HEK293 (cell line): Measurements from ENCODE around the gene CCDC92.
"Not testable (repeated sequence)": the region's sequence is repeated elsewhere in the genome, so short reads cannot be mapped to it uniquely, and the experiment has no call there.

Experiments used
- CTCF ChIA-PET: fragments of 350-600 bp; formaldehyde crosslinking; extraction: SDS; loops from one replicate; lab custom pipeline; 2021; ENCODE audit warnings: antibody characterized with exemption; lab: Yijun Ruan, JAX
- POLR2A ChIA-PET: fragments of 300-600 bp; formaldehyde crosslinking; extraction: SDS; loops from one replicate; lab custom pipeline; 2020; ENCODE audit warnings: antibody characterized with exemption, inconsistent platforms; lab: Yijun Ruan, JAX
- H3K27ac ChIP-seq: fragments of 200-500 bp; sonication (Bioruptor generic); 2 replicates; pipeline ENCODE4 v1.5.1; 2014; ENCODE audit warnings: low read depth, low read length, control low read depth, inconsistent platforms; ENCODE audit errors: extremely low read depth
- H3K36me3 ChIP-seq, 2 experiments: fragments of 200-500 bp in 1 of 2; sonication (Bioruptor generic) in 1 of 2; 1 replicate in 1 of 2; 2 replicates in 1 of 2; pipeline ENCODE4 v1.5.1; 2014 to 2017; ENCODE audit warnings: inconsistent platforms in 2 of 2, low read length in 2 of 2; ENCODE audit not compliant: control insufficient read depth in 2 of 2, insufficient read depth in 1 of 2
- H3K4me1 ChIP-seq: fragments of 200-500 bp; sonication (Bioruptor generic); 2 replicates; pipeline ENCODE4 v1.5.1; 2014; ENCODE audit warnings: mild to moderate bottlenecking, low read length, inconsistent platforms; ENCODE audit not compliant: control insufficient read depth, insufficient read depth
- H3K4me3 ChIP-seq: 2 replicates; pipeline ENCODE4 v1.5.1; 2011; ENCODE audit warnings: low read depth, mild to moderate bottlenecking, control low read depth, low read length, moderate library complexity
- H3K9me3 ChIP-seq: fragments of 200-500 bp; sonication (Bioruptor generic); 2 replicates; pipeline ENCODE4 v1.5.1; 2014; ENCODE audit warnings: low read depth, low read length, inconsistent platforms; ENCODE audit not compliant: control insufficient read depth, insufficient read depth
- HOXA7 ChIP-seq: sonication (generic); formaldehyde crosslinking; IDR thresholded peaks from 2 replicates; pipeline ENCODE4 v1.8.1; 2022; ENCODE audit warnings: missing genetic modification reagents, borderline replicate concordance
- MZF1 ChIP-seq: fragments of 450-650 bp; formaldehyde crosslinking; IDR thresholded peaks from 2 replicates; pipeline ENCODE4 v1.5.1; 2017; ENCODE audit warnings: missing biosample characterization, missing genetic modification characterization, borderline replicate concordance
- PATZ1 ChIP-seq: fragments of 450-650 bp; formaldehyde crosslinking; IDR thresholded peaks from 2 replicates; pipeline ENCODE4 v1.5.1; 2016; ENCODE audit warnings: missing biosample characterization, missing genetic modification characterization
- PRDM1 ChIP-seq: fragments of 450-650 bp; formaldehyde crosslinking; IDR thresholded peaks from 2 replicates; pipeline ENCODE4; 2016; ENCODE audit warnings: missing biosample characterization, missing genetic modification characterization
- SP7 ChIP-seq: fragments of 450-650 bp; formaldehyde crosslinking; IDR thresholded peaks from 2 replicates; pipeline ENCODE4 v1.5.1; 2016; ENCODE audit warnings: missing biosample characterization, missing genetic modification characterization
- ZNF121 ChIP-seq: fragments of 450-650 bp; formaldehyde crosslinking; IDR thresholded peaks from 2 replicates; pipeline ENCODE4 v1.5.1; 2016; ENCODE audit warnings: missing biosample characterization, missing genetic modification characterization
- ZNF157 ChIP-seq: fragments of 450-650 bp; formaldehyde crosslinking; IDR thresholded peaks from 2 replicates; pipeline ENCODE4 v1.5.1; 2016; ENCODE audit warnings: missing biosample characterization, missing genetic modification characterization
- ZNF19 ChIP-seq: fragments of 450-650 bp; formaldehyde crosslinking; IDR thresholded peaks from 2 replicates; pipeline ENCODE4; 2016; ENCODE audit warnings: missing biosample characterization, missing genetic modification characterization, low read depth
- ZNF221 ChIP-seq: fragments of 450-650 bp; formaldehyde crosslinking; IDR thresholded peaks from 2 replicates; pipeline ENCODE4 v1.5.1; 2017; ENCODE audit warnings: missing biosample characterization, missing genetic modification characterization, borderline replicate concordance
- ZNF23 ChIP-seq: fragments of 450-650 bp; formaldehyde crosslinking; IDR thresholded peaks from 2 replicates; pipeline ENCODE4 v1.5.1; 2016; ENCODE audit warnings: missing biosample characterization, missing genetic modification characterization, borderline replicate concordance
- ZNF324 ChIP-seq: fragments of 450-650 bp; formaldehyde crosslinking; IDR thresholded peaks from 2 replicates; pipeline ENCODE4 v1.5.1; 2016; ENCODE audit warnings: missing biosample characterization, missing genetic modification characterization
- ZNF335 ChIP-seq: fragments of 450-650 bp; formaldehyde crosslinking; conservative IDR thresholded peaks from 2 replicates; pipeline ENCODE4 v1.5.1; 2016; ENCODE audit warnings: missing biosample characterization, missing genetic modification characterization
- ZNF548 ChIP-seq: fragments of 450-650 bp; formaldehyde crosslinking; IDR thresholded peaks from 2 replicates; pipeline ENCODE4 v1.5.1; 2016; ENCODE audit warnings: missing biosample characterization, missing genetic modification characterization
- ZNF571 ChIP-seq: fragments of 450-650 bp; formaldehyde crosslinking; IDR thresholded peaks from 2 replicates; pipeline ENCODE4 v1.5.0; 2017; ENCODE audit warnings: missing biosample characterization, missing genetic modification characterization
- ZNF626 ChIP-seq: fragments of 450-650 bp; sonication (Bioruptor Pico); formaldehyde crosslinking; IDR thresholded peaks from 2 replicates; pipeline ENCODE4 v1.5.1; 2018; ENCODE audit warnings: missing biosample characterization, missing genetic modification characterization, inconsistent platforms
- ZNF768 ChIP-seq: fragments of 450-650 bp; formaldehyde crosslinking; IDR thresholded peaks from 2 replicates; pipeline ENCODE4 v1.5.1; 2018; ENCODE audit warnings: missing biosample characterization, mild to moderate bottlenecking, missing genetic modification characterization
- ZNF791 ChIP-seq: fragments of 450-650 bp; formaldehyde crosslinking; IDR thresholded peaks from 2 replicates; pipeline ENCODE4 v1.5.1; 2016; ENCODE audit warnings: missing biosample characterization, missing genetic modification characterization
- ZNF830 ChIP-seq: fragments of 450-650 bp; IDR thresholded peaks from 2 replicates; pipeline ENCODE4 v1.5.0; 2018; ENCODE audit warnings: missing biosample characterization, missing genetic modification characterization, low read depth, mild to moderate bottlenecking, moderate library complexity
- ZNF843 ChIP-seq: fragments of 450-650 bp; formaldehyde crosslinking; IDR thresholded peaks from 2 replicates; pipeline ENCODE4 v1.5.1; 2016; ENCODE audit warnings: missing biosample characterization, missing genetic modification characterization
- TF ChIP-seq, protein P1 (sequence below): fragments of 450-650 bp; formaldehyde crosslinking; IDR thresholded peaks from 2 replicates; pipeline ENCODE4 v1.5.1; 2017; ENCODE audit warnings: missing biosample characterization, missing genetic modification characterization
- TF ChIP-seq, protein P2 (sequence below): fragments of 450-650 bp; formaldehyde crosslinking; IDR thresholded peaks from 2 replicates; pipeline ENCODE4 v1.5.1; 2016; ENCODE audit warnings: missing biosample characterization, missing genetic modification characterization
- TF ChIP-seq, protein P3 (sequence below): fragments of 450-650 bp; formaldehyde crosslinking; IDR thresholded peaks from 2 replicates; pipeline ENCODE4 v1.5.1; 2016; ENCODE audit warnings: missing biosample characterization, missing genetic modification characterization

Gene CCDC92

DNA sequence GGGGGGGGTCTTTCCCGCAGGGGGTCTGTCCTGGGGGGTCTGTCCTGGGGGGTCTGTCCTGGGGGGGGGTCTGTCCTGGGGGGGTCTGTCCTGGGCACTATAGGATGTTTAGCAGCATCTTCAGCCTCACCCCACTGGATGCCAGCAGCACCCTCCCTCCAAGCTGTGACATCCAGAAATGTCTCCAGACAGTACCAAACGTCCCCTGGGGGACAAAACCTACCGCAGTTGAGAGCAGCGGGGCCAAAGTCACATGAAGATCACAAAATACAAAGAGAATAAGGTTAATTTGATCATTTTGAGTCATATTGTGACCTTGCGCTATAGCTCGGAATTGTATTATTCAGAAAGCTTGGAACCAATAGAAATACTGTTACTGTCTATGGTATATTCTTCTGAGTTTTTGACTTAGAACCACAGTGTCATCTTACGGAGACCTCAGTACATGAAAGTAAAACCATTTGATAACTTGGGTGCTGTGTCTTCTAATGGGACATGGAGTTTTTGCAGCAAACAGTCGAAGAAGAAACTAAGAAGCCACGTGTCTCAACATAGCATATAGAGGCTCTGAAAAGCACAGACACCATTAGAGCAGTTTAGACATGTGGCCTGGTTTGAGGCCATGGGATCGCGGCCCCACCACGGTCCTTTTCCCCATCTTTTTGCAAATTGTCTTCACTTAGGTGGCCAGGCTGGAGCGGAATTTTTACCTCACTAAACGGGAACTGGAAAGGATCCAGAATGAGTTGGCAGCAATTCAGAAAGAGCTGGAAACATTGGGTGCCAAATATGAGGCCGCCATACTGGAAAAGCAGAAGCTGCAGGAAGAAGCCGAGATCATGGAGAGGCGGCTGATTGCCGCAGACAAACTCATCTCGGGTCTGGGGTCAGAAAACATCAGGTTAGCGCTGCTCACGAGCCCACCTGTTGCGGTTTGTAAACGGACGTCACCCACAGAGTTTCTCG, 59.9 kb downstream of the CCDC92 start (continued):
- TF ChIP-seq, protein P1, sequence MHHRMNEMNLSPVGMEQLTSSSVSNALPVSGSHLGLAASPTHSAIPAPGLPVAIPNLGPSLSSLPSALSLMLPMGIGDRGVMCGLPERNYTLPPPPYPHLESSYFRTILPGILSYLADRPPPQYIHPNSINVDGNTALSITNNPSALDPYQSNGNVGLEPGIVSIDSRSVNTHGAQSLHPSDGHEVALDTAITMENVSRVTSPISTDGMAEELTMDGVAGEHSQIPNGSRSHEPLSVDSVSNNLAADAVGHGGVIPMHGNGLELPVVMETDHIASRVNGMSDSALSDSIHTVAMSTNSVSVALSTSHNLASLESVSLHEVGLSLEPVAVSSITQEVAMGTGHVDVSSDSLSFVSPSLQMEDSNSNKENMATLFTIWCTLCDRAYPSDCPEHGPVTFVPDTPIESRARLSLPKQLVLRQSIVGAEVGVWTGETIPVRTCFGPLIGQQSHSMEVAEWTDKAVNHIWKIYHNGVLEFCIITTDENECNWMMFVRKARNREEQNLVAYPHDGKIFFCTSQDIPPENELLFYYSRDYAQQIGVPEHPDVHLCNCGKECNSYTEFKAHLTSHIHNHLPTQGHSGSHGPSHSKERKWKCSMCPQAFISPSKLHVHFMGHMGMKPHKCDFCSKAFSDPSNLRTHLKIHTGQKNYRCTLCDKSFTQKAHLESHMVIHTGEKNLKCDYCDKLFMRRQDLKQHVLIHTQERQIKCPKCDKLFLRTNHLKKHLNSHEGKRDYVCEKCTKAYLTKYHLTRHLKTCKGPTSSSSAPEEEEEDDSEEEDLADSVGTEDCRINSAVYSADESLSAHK (tag by site-specific recombination) = no peak
- no peak for TF ChIP-seq ZNF221 (tag by site-specific recombination)
- no peak for TF ChIP-seq ZNF791 (tag by site-specific recombination)
- peak; percentile 42; the same call in 1 of the 2 replicates for TF ChIP-seq PATZ1 (tag by site-specific recombination)
- no peak for TF ChIP-seq PRDM1 (tag by site-specific recombination)

GRCh38 chr12:123911672-123912409, 60.8 kb downstream of the CCDC92 start:
- H3K4me3 ChIP-seq, POLR2A ChIA-PET, H3K36me3 ChIP-seq, H3K9me3 ChIP-seq, H3K27ac ChIP-seq, H3K4me1 ChIP-seq: not testable (repeated sequence)
- CTCF ChIA-PET = interaction anchor here (1.1 kb wide), 1 partner anchor 120 kb away, joined by 3 read pairs; no protein-coding TSS in a partner anchor

GRCh38 chr12:123910761-123911193, 61.9 kb downstream of the CCDC92 start:
- H3K27ac ChIP-seq = 0 out of 2 replicates have a peak overlapping the region, but pooled peaks have one; percentile 8
- no peaks in the 10 kb centered on the region for H3K4me1 ChIP-seq
- H3K9me3 ChIP-seq = no peaks in the 10 kb centered on the region
- ChIA-PET POLR2A (no interaction called here), CTCF (interaction anchor here (1.1 to 1.2 kb wide), 2 partner anchors 10 to 198 kb away, joined by 3 read pairs; partner anchors contain the start of gene ATP6V0A2)
- no peak overlapping the region for H3K4me3 ChIP-seq
- no peaks in the 10 kb centered on the region for H3K36me3 ChIP-seq
- TF ChIP-seq ZNF768 (tag by site-specific recombination) = no peak
- no peak for TF ChIP-seq SP7 (tag by site-specific recombination)
- peak; percentile 83; the same call in 1 of the 2 replicates for TF ChIP-seq ZNF121
- no peak for TF ChIP-seq ZNF335
- TF ChIP-seq ZNF23 = no peak
- TF ChIP-seq ZNF626 (tag by site-specific recombination) = no peak
- TF ChIP-seq, protein P2, sequence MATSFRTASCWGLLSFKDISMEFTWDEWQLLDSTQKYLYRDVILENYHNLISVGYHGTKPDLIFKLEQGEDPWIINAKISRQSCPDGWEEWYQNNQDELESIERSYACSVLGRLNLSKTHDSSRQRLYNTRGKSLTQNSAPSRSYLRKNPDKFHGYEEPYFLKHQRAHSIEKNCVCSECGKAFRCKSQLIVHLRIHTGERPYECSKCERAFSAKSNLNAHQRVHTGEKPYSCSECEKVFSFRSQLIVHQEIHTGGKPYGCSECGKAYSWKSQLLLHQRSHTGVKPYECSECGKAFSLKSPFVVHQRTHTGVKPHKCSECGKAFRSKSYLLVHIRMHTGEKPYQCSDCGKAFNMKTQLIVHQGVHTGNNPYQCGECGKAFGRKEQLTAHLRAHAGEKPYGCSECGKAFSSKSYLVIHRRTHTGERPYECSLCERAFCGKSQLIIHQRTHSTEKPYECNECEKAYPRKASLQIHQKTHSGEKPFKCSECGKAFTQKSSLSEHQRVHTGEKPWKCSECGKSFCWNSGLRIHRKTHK (tag by site-specific recombination) = no peak
- no peak for TF ChIP-seq ZNF843
- TF ChIP-seq ZNF571 = no peak
- TF ChIP-seq MZF1 (tag by site-specific recombination) = no peak
- no peak for TF ChIP-seq ZNF157
- TF ChIP-seq HOXA7 = no peak
- TF ChIP-seq, protein P3, sequence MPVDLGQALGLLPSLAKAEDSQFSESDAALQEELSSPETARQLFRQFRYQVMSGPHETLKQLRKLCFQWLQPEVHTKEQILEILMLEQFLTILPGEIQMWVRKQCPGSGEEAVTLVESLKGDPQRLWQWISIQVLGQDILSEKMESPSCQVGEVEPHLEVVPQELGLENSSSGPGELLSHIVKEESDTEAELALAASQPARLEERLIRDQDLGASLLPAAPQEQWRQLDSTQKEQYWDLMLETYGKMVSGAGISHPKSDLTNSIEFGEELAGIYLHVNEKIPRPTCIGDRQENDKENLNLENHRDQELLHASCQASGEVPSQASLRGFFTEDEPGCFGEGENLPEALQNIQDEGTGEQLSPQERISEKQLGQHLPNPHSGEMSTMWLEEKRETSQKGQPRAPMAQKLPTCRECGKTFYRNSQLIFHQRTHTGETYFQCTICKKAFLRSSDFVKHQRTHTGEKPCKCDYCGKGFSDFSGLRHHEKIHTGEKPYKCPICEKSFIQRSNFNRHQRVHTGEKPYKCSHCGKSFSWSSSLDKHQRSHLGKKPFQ (tag by site-specific recombination) = no peak
- no peak for TF ChIP-seq ZNF830 (tag by site-specific recombination)
- TF ChIP-seq ZNF19 = no peak
- peak; percentile 66 for TF ChIP-seq ZNF548 (tag by site-specific recombination)
- no peak for TF ChIP-seq ZNF324 (tag by site-specific recombination)
